Large intestine (tissue), 12 donors: Measurements from ENCODE around the gene ZNF616. TPM values are rescaled to one million over a fixed set of nuclear protein-coding genes. Genes with fewer than 3 reads are reported as not detected.

Experiments
- DNase-seq, 2 donors: peaks; one replicate each; pipeline versions ENCODE4 v3.0.0 to v3.0.0-alpha.2; 2013
- H3K27ac ChIP-seq: one replicate; pipeline ENCODE4 v1.5.1; 2013; ENCODE audit warnings: low read length
- H3K27me3 ChIP-seq: 2 replicates; pipeline ENCODE4 v1.6.1; 2013; ENCODE audit warnings: low read length; ENCODE audit not compliant: control insufficient read depth, insufficient read depth
- H3K36me3 ChIP-seq: 2 replicates; pipeline ENCODE4 v1.6.1; 2013; ENCODE audit warnings: low read length; ENCODE audit not compliant: control insufficient read depth, insufficient read depth
- H3K4me1 ChIP-seq: one replicate; pipeline ENCODE4 v1.6.1; 2013; ENCODE audit warnings: low read length; ENCODE audit not compliant: control insufficient read depth, insufficient read depth
- H3K4me3 ChIP-seq: one replicate; pipeline ENCODE4 v1.5.1; 2013; ENCODE audit warnings: low read length
- H3K9me3 ChIP-seq: one replicate; pipeline ENCODE4 v1.6.1; 2013; ENCODE audit warnings: mild to moderate bottlenecking, low read depth, low read length, moderate library complexity; ENCODE audit not compliant: control insufficient read depth
- WGBS: methylation state at CpG from one replicate; pipeline ENCODE4 v1.1.5; 2013; ENCODE audit warnings: low lambda C conversion rate; ENCODE audit not compliant: insufficient coverage; 5-methylcytosine and 5-hydroxymethylcytosine counted together
- long read RNA-seq, 11 donors: transcript quantifications; one replicate each; lab custom pipeline, GENCODE V29; 2026
- polyA plus RNA-seq: library from polyadenylated mRNA; unstranded; fragments of 120-200 nt; gene quantifications from one replicate; pipeline ENCODE4 v1.2.1, GENCODE V29; 2013

The ZNF616 gene
- polyA plus RNA-seq, result 9.6 TPM
- long read RNA-seq, donor 1, full-length matches to known transcripts, result 2 of 2 reads
- long read RNA-seq, donor 1, partial matches to known transcripts, result 0 of 2 reads
- long read RNA-seq, donor 1, other reads (novel, unspliced or antisense), result 0 of 2 reads
- long read RNA-seq, donor 2, partial matches to known transcripts, result 0 of 1 reads
- long read RNA-seq, donor 2, other reads (novel, unspliced or antisense), result 0 of 1 reads
- long read RNA-seq, donor 3, full-length matches to known transcripts, result 3 of 3 reads
- long read RNA-seq, donor 3, partial matches to known transcripts, result 0 of 3 reads
- long read RNA-seq, donor 3, other reads (novel, unspliced or antisense), result 0 of 3 reads
- long read RNA-seq, donor 4, result 0 reads
- long read RNA-seq, donor 5, full-length matches to known transcripts, result 1 of 1 reads
- long read RNA-seq, donor 5, partial matches to known transcripts, result 0 of 1 reads
- long read RNA-seq, donor 5, other reads (novel, unspliced or antisense), result 0 of 1 reads
- long read RNA-seq, donor 6, full-length matches to known transcripts, result 3 of 3 reads
- long read RNA-seq, donor 6, partial matches to known transcripts, result 0 of 3 reads
- long read RNA-seq, donor 6, other reads (novel, unspliced or antisense), result 0 of 3 reads
- long read RNA-seq, donor 7, result 0 reads
- long read RNA-seq, donor 8, full-length matches to known transcripts, result 2 of 2 reads
- long read RNA-seq, donor 8, partial matches to known transcripts, result 0 of 2 reads
- long read RNA-seq, donor 8, other reads (novel, unspliced or antisense), result 0 of 2 reads
- long read RNA-seq, donor 9, full-length matches to known transcripts, result 3 of 3 reads
- long read RNA-seq, donor 9, partial matches to known transcripts, result 0 of 3 reads
- long read RNA-seq, donor 9, other reads (novel, unspliced or antisense), result 0 of 3 reads
- long read RNA-seq, donor 10, full-length matches to known transcripts, result 3 of 3 reads
- long read RNA-seq, donor 10, partial matches to known transcripts, result 0 of 3 reads
- long read RNA-seq, donor 10, other reads (novel, unspliced or antisense), result 0 of 3 reads
- long read RNA-seq, donor 11, partial matches to known transcripts, result 0 of 1 reads
- long read RNA-seq, donor 11, other reads (novel, unspliced or antisense), result 0 of 1 reads

DNA sequence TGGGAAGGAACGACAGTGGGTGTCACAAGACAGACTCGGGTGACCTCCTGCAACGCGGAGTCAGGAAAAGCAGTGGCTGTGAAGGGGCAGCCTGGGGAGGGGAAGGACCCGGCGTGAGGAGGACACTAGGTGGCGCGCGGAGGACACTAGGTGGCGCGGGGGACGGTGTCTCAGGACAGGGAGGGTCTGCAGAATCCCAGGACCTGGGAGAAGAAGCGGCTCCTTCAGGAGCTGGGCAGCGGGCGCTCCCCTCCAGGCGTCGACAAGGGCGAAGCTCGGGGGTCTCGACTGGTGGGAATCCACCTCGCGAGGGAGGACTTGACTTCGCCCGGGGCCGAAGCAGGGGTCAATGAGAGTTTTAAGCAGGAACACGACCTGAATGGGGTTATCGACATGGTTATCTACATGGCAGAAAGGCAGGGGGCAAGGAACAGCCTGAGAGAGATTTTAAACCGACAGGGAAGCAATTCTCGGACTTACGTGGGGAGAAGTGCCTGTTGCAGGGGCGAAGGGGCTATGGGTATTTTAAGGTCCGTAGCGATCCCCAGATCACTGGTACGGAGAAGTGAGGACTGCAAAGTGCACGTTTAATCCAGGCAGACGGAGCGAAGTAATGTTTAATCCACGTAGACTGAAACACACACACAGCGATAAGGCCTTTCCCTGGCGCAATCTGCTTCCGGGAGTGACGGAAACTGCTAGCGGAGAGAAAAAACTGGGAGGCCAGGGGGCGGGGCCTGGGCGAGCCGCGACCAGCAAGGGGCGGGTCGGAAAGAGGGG is at the start of gene ZNF616:
Gene ZNF616, minus strand, starts transcription at position 687 of the 780 bp plus-strand sequence. CDS start 9,426 bp downstream, outside the sequence.
- Histone ChIP-seq H3K27me3 (no peaks in the 10 kb centered on the region), H3K9me3 (peaks cover 21% of the 10 kb centered on the region), H3K4me3 (peak within 1 kb of the TSS; percentile 91), H3K36me3 (peaks cover 5% of the 10 kb centered on the region), H3K4me1 (peaks cover 6% of the 10 kb centered on the region), H3K27ac (peak within 1 kb of the TSS; percentile 100)
- WGBS, result no CpG with 5 or more reads among the region's 49 CpGs
- DNase-seq, result peak; percentile 96 to 97

DNA sequence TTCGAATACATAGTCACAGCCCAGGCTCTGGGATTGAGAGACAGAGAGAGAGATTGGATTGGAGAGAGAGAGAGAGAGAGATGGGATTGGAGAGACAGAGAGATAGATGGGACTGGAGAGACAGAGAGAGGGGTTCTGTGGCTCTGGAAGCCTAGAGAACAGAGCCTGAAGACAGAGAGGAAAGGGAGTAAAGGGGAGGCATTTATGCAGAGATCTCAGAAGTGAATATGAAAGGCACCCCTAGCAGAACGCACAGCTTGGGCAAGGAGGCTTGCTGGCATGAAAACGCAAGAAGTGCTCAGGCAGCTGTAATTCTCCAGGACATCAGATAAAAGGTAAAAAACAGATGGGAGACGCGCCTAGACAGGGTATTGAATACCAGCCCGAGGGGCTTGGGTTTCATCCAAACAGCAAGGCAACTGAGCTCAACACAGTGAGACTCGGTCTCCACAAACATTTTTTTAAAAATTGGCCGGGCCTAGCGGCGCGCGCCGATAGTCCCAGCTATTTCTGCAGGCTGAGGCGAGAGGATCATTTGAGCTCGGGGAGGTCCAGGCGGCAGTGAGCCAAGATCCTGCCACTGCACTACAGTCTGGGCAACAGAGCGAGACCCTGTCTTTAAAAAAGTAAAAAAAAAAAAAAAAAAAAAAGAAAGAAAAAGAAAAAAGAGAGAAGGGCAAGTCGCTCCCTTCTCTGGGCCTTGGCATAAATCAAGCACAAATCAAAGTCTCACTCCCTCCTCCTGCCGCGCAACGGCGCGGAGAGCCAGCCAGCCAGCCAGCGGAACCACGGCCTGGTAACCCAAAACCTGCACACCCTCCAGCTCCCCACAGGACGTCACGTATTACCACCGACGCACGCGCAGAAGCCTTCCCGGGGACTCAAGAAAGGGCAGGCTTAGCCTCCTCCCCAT is 49.3 kb upstream of the ZNF616 start:
- Histone ChIP-seq H3K36me3 (peaks cover 6% of the 10 kb centered on the region), H3K4me3 (peak overlapping the region; percentile 60), H3K27ac (peak overlapping the region; percentile 83), H3K4me1 (peaks cover 17% of the 10 kb centered on the region), H3K27me3 (no peaks in the 10 kb centered on the region), H3K9me3 (no peaks in the 10 kb centered on the region)
- no peak for DNase-seq
- WGBS, result 42% methylated on average over 1 of the region's 32 CpGs

DNA sequence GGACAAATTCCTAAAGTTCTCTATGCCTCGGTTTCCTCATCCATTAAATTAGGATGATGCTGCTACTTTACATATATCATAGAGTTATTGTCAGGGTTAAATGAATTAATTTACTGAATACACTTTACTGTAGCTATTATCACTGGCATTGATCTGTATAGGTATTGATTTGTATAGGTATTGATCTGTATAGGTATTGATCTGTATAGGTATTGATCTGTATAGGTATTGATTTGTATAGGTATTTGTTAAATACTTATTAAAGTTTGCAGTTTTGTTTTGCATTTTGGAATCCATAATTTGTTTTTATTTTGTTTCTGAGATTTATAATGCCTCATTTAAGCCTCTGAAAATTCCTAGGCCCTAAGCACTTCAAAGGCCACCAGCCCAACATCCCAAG is 47.7 kb upstream of the ZNF616 start:
- Histone ChIP-seq H3K9me3 (no peaks in the 10 kb centered on the region), H3K4me1 (peaks cover 17% of the 10 kb centered on the region), H3K36me3 (no peaks in the 10 kb centered on the region), H3K27me3 (no peaks in the 10 kb centered on the region), H3K27ac (no peak overlapping the region), H3K4me3 (no peak overlapping the region)
- no CpG with 5 or more reads among the region's 1 CpG for WGBS
- DNase-seq, result no peak

DNA sequence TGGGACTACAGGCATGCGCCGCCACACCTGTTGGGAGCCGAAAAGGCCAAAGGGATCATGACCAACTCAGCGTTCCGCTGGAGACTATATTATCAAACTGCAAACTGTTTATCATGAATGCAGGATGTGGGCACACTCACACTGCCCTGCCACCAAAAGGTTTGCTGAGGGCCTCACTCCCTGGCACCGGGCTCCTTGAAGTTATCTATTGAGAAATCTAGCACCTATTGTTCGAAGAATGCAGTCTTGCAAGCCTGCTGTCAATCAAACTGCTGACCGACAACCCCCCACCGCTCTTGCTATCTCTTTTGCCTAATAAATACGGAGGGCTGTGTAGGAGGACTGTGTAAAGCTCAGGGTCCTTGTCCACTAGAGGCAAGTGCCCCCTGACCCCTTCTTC is 36.8 kb upstream of the ZNF616 start:
- Histone ChIP-seq H3K9me3 (no peaks in the 10 kb centered on the region), H3K4me3 (no peak overlapping the region), H3K27me3 (no peaks in the 10 kb centered on the region), H3K27ac (no peak overlapping the region), H3K36me3 (no peaks in the 10 kb centered on the region), H3K4me1 (no peaks in the 10 kb centered on the region)
- WGBS, result no CpG with 5 or more reads among the region's 10 CpGs
- DNase-seq, result no peak

DNA sequence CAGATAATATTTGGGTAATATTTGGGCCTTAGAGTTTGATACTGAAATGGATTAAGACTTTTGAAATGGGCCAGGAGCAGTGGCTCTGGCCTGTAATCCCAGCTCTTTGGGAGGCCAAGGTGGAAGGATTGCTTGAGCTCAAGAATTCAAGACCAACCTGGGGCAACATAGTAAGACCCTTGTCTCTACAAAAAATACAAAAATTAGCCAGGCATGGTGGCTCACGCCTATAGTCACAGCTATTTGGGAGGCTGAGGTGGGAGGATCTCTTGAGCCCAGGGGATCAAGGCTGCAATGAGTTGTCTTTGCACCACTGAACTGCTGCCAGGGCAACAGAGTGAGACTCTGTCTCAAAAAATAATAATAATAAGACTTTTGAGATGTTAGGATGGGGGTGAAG is 32.6 kb upstream of the ZNF616 start:
- WGBS, result no CpG with 5 or more reads among the region's 1 CpG
- Histone ChIP-seq H3K36me3 (peaks cover 12% of the 10 kb centered on the region), H3K4me1 (no peaks in the 10 kb centered on the region), H3K27me3 (no peaks in the 10 kb centered on the region), H3K9me3 (no peaks in the 10 kb centered on the region), H3K27ac (no peak overlapping the region), H3K4me3 (no peak overlapping the region)
- no peak for DNase-seq

DNA sequence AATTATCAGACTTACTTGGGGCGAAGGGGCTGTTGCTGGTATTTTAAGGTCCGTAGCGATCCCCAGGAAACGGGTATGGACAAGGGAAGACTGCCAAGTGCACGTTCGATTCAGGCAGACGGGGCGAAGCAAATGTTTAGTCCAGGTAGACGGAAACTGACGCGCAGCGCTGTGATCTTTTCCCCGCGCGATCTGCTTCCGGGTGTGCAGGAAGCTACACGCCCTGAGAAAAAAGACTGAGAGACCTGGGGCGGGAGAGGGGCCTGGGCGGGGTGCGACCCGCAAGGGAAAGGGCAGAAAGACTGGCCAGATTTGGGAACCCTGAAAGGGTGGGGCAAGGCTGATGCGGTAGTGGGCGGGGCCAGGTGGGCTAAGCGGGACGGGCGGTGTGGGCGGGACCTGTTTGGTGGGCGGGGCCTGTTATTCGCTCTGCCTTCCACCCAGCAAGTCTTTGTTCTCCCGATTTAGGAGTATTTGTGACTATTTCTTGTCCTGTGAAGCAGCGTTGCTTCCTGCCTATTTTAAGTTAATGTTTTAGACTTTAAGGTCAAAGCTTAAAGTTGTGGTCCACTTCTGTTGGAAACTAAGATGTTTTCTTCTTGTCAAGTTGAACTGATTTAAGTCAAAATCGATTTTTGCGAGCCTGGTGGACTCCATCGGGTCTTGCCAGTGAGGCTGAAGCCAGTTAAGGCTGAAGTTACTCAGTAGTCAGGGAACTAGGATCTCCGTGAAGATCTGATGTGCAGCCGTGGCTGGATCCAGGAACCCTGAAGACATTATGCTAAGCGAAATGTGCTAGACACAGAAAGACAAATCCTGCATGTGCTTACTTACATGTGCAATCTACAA is 31.8 kb upstream of the ZNF616 start, which contains the start of gene ZNF836:
Gene ZNF836, minus strand, starts transcription at position 301 of the 849 bp plus-strand sequence. CDS start 3,549 bp downstream, outside the sequence.
- DNase-seq, result peak; percentile 77 to 83
- H3K36me3 ChIP-seq, result peaks cover 16% of the 10 kb centered on the region
- H3K27me3 ChIP-seq, result no peaks in the 10 kb centered on the region
- no CpG with 5 or more reads among the region's 37 CpGs for WGBS
- peak within 1 kb of the TSS; percentile 77 for H3K4me3 ChIP-seq
- no peaks in the 10 kb centered on the region for H3K4me1 ChIP-seq
- H3K9me3 ChIP-seq, result no peaks in the 10 kb centered on the region
- H3K27ac ChIP-seq, result peak within 1 kb of the TSS; percentile 71

DNA sequence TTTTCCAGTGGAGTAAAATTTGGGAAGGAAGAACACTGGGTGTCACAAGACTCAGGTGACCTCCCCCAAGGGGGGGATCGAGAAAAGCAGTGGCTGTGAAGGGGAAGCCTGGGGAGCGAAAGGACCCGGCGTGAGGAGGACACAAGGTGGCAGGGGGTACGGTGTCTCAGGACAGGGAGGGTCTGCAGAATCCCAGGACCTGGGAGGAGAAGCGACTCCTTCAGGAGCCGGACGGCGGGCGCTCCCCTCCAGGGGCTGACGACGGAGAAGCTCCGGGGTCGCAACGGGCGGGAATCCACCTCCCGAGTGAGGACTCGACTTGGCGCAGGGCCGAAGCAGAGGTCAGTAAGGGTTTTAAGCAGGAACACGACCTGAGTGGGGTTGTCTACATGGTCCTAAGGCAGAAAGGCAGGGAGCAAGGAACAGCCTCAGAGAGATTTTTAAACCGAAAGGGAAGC is 31.2 kb upstream of the ZNF616 start:
- no peak for DNase-seq
- WGBS, result 0% methylated on average over 1 of the region's 22 CpGs
- no peaks in the 10 kb centered on the region for H3K4me1 ChIP-seq
- no peaks in the 10 kb centered on the region for H3K9me3 ChIP-seq
- H3K4me3 ChIP-seq, result peak overlapping the region; percentile 77
- peak overlapping the region; percentile 71 for H3K27ac ChIP-seq
- no peaks in the 10 kb centered on the region for H3K27me3 ChIP-seq
- H3K36me3 ChIP-seq, result peaks cover 18% of the 10 kb centered on the region

DNA sequence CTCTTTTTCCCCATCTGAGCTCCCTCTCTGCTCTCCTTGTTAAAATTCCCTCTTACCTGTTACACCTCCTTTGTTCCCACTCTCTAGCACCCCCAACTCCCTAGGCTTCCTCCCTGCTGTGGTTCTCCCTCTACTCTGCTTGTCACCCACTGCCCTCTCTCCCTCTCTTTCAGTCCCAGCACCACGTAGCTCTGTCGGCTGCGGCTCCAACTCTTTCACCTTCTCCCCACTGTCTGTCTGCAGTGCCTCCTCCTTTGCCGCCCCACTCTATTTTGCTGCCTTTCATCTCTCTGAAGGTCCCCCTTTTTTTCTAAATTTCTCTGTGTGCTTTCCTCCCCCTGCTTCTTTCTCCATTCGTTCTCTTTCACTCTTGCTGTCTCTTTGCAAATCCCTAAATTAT is 30.6 kb upstream of the ZNF616 start:
- H3K27me3 ChIP-seq, result no peaks in the 10 kb centered on the region

More for the DNA sequence above, 30.6 kb upstream of the ZNF616 start:
- H3K27ac ChIP-seq, result peak overlapping the region; percentile 71
- no peak for DNase-seq
- H3K36me3 ChIP-seq, result peaks cover 22% of the 10 kb centered on the region
- WGBS, result 7% methylated on average over 3 of the region's 5 CpGs
- peak overlapping the region; percentile 77 for H3K4me3 ChIP-seq
- no peaks in the 10 kb centered on the region for H3K9me3 ChIP-seq
- H3K4me1 ChIP-seq, result no peaks in the 10 kb centered on the region
